Measurements from ENCODE around the gene WNT2B.

The WNT2B gene

DNA sequence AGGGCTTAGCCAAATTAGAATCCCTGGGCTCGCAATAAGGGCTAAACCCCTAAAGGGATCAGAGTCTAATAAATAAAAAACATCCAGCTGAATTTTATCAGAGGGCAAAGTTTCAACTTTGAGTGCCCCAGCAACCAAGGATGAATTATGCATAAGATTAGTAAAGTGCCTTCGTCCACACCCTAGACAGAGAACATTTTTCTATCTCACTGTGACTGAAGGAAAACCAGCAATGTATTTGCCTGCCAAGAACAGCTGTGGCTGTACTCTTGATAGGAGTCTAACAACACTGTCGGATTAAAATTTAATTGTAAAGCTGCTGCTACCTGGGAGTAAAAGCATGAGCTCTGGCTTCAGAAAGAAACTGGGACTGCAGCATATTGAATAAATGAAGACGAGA is 23.3 kb downstream of the WNT2B start:
- Histone ChIP-seq H3K4me3 (ENCODE audit: low read depth, low read length) (no peak overlapping the region), H3K4me1 (ENCODE audit: control insufficient read depth, insufficient read depth, low read length) (no peaks in the 10 kb centered on the region), H3K9me3 (ENCODE audit: control insufficient read depth, insufficient read depth, low read depth, low read length) (no peaks in the 10 kb centered on the region), H3K36me3 (ENCODE audit: control insufficient read depth in 2 of 2, insufficient read depth in 1 of 2, low read length in 2 of 2) (peaks cover 4 to 7% of the 10 kb centered on the region in 2 experiments; a peak in 2 of 3 replicates), H3K27ac (ENCODE audit: extremely low read depth, low read depth, low read length) (no peak overlapping the region)
- ChIA-PET CTCF (interaction anchor here (0.6 to 0.8 kb wide), 2 partner anchors 19 to 267 kb away, joined by 3 read pairs; no protein-coding TSS in a partner anchor), POLR2A (no interaction called here)
- TF ChIP-seq SP7 (tag by site-specific recombination; IDR thresholded peaks at IDR 0.05), result no peak
- TF ChIP-seq ZNF677 (tag by site-specific recombination; IDR thresholded peaks at IDR 0.05), result peak; percentile 92

DNA sequence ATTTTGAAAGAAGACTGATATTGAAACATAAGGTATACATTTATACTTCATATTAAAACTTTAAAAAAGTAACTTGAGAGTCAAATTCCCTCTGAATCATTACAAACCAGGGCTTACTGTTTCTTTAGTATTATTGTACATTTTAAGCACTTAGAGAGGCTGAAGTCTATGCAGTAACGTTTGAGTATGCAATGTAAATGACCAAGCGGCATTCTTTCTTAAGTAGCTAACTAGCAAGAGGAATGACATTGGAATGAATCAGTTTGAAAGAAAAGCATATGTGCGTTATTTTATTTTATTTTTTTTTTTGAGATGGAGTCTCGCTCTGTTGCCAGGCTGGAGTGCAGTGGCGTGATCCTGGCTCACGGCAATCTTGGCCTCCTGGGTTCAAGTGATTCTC is 24.3 kb downstream of the WNT2B start:
- TF ChIP-seq KLF8 (tag by site-specific recombination; IDR thresholded peaks at IDR 0.05), result no peak
- no peak for TF ChIP-seq ZNF16 (tag by site-specific recombination; IDR thresholded peaks at IDR 0.05; ENCODE audit: low read depth)
- no peak for TF ChIP-seq ZNF473 (tag by site-specific recombination; IDR thresholded peaks at IDR 0.05)
- Histone ChIP-seq H3K4me3 (ENCODE audit: low read depth, low read length) (no peak overlapping the region), H3K36me3 (ENCODE audit: control insufficient read depth in 2 of 2, insufficient read depth in 1 of 2, low read length in 2 of 2) (peaks cover 0 to 4% of the 10 kb centered on the region in 2 experiments; a peak in 1 of 3 replicates), H3K4me1 (ENCODE audit: control insufficient read depth, insufficient read depth, low read length) (no peaks in the 10 kb centered on the region), H3K9me3 (ENCODE audit: control insufficient read depth, insufficient read depth, low read depth, low read length) (no peaks in the 10 kb centered on the region), H3K27ac (ENCODE audit: extremely low read depth, low read depth, low read length) (no peak overlapping the region)
- ChIA-PET POLR2A (no interaction called here), CTCF (interaction anchor here (1.4 kb wide), 1 partner anchor 31 kb away, joined by 4 read pairs; no protein-coding TSS in a partner anchor)

DNA sequence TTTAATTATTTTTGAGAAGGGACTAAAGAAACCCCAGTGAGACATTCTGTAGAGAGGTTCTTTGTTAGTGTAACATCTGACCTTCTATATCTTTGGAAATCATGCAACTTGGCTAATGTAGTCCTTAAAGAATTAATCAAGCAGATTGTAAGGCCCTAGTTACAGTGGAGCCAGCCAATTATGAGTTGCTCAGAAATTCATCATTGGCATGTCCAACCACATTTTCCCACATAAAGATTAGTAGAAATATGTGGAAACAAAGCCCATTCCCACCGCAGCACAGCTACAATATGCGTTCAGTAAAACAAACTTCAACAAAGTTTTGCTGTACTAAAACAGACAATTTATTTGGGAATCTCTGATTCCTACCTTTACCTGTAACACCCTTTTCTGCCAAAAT is 27.8 kb downstream of the WNT2B start:
- ChIA-PET CTCF (no interaction called here), POLR2A (no interaction called here)
- H3K4me1 ChIP-seq (ENCODE audit: control insufficient read depth, insufficient read depth, low read length), result no peaks in the 10 kb centered on the region
- H3K9me3 ChIP-seq (ENCODE audit: control insufficient read depth, insufficient read depth, low read depth, low read length), result no peaks in the 10 kb centered on the region
- no peak overlapping the region for H3K4me3 ChIP-seq (ENCODE audit: low read depth, low read length)
- peaks cover 10 to 21% of the 10 kb centered on the region in 2 experiments; a peak in 2 of 3 replicates for H3K36me3 ChIP-seq (ENCODE audit: control insufficient read depth in 2 of 2, insufficient read depth in 1 of 2, low read length in 2 of 2)
- TF ChIP-seq ZFP37 (tag by site-specific recombination; IDR thresholded peaks at IDR 0.05) (no peak), ZNF366 (tag by site-specific recombination; conservative IDR thresholded peaks at IDR 0.05) (no peak), ZNF132 (tag by site-specific recombination; IDR thresholded peaks at IDR 0.05; ENCODE audit: borderline replicate concordance) (no peak), SP2 (tag by site-specific recombination; IDR thresholded peaks at IDR 0.05) (no peak), ZNF610 (tag by site-specific recombination; IDR thresholded peaks at IDR 0.05; ENCODE audit: borderline replicate concordance) (no peak), ZNF561 (tag by site-specific recombination; IDR thresholded peaks at IDR 0.05; ENCODE audit: borderline replicate concordance) (no peak), ZNF112 (tag by site-specific recombination; IDR thresholded peaks at IDR 0.05) (no peak), ZNF707 (tag by site-specific recombination; IDR thresholded peaks at IDR 0.05) (no peak), KLF16 (tag by site-specific recombination; IDR thresholded peaks at IDR 0.05) (no peak), SCRT1 (tag by site-specific recombination; IDR thresholded peaks at IDR 0.05; ENCODE audit: borderline replicate concordance) (no peak), ZBTB17 (tag by site-specific recombination; IDR thresholded peaks at IDR 0.05) (no peak), ZBTB21 (tag by site-specific recombination; IDR thresholded peaks at IDR 0.05) (no peak), ZNF629 (tag by site-specific recombination; IDR thresholded peaks at IDR 0.05) (no peak), HOXC10 (CRISPR knock-in tag; IDR thresholded peaks at IDR 0.05) (no peak)
- TF ChIP-seq, protein P1, sequence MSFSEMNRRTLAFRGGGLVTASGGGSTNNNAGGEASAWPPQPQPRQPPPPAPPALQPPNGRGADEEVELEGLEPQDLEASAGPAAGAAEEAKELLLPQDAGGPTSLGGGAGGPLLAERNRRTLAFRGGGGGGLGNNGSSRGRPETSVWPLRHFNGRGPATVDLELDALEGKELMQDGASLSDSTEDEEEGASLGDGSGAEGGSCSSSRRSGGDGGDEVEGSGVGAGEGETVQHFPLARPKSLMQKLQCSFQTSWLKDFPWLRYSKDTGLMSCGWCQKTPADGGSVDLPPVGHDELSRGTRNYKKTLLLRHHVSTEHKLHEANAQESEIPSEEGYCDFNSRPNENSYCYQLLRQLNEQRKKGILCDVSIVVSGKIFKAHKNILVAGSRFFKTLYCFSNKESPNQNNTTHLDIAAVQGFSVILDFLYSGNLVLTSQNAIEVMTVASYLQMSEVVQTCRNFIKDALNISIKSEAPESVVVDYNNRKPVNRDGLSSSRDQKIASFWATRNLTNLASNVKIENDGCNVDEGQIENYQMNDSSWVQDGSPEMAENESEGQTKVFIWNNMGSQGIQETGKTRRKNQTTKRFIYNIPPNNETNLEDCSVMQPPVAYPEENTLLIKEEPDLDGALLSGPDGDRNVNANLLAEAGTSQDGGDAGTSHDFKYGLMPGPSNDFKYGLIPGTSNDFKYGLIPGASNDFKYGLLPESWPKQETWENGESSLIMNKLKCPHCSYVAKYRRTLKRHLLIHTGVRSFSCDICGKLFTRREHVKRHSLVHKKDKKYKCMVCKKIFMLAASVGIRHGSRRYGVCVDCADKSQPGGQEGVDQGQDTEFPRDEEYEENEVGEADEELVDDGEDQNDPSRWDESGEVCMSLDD (tag by site-specific recombination; IDR thresholded peaks at IDR 0.05), result no peak
- TF ChIP-seq, protein P2, sequence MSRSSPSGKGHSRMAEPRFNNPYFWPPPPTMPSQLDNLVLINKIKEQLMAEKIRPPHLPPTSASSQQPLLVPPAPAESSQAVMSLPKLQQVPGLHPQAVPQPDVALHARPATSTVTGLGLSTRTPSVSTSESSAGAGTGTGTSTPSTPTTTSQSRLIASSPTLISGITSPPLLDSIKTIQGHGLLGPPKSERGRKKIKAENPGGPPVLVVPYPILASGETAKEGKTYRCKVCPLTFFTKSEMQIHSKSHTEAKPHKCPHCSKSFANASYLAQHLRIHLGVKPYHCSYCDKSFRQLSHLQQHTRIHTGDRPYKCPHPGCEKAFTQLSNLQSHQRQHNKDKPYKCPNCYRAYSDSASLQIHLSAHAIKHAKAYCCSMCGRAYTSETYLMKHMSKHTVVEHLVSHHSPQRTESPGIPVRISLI (tag by site-specific recombination; IDR thresholded peaks at IDR 0.05), result no peak
- TF ChIP-seq, protein P3, sequence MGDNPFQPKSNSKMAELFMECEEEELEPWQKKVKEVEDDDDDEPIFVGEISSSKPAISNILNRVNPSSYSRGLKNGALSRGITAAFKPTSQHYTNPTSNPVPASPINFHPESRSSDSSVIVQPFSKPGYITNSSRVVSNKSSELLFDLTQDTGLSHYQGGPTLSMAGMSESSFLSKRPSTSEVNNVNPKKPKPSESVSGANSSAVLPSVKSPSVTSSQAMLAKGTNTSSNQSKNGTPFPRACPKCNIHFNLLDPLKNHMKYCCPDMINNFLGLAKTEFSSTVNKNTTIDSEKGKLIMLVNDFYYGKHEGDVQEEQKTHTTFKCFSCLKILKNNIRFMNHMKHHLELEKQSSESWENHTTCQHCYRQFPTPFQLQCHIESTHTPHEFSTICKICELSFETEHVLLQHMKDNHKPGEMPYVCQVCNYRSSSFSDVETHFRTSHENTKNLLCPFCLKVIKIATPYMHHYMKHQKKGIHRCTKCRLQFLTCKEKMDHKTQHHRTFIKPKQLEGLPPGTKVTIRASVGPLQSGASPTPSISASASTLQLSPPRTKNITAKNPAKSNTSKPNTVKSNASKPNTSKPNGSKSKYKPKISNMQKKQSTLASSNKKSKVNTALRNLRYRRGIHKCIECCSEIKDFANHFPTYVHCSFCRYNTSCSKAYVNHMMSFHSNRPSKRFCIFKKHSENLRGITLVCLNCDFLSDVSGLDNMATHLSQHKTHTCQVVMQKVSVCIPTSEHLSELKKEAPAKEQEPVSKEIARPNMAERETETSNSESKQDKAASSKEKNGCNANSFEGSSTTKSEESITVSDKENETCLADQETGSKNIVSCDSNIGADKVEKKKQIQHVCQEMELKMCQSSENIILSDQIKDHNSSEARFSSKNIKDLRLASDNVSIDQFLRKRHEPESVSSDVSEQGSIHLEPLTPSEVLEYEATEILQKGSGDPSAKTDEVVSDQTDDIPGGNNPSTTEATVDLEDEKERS (tag by site-specific recombination; IDR thresholded peaks at IDR 0.05), result no peak
- TF ChIP-seq, protein P4, sequence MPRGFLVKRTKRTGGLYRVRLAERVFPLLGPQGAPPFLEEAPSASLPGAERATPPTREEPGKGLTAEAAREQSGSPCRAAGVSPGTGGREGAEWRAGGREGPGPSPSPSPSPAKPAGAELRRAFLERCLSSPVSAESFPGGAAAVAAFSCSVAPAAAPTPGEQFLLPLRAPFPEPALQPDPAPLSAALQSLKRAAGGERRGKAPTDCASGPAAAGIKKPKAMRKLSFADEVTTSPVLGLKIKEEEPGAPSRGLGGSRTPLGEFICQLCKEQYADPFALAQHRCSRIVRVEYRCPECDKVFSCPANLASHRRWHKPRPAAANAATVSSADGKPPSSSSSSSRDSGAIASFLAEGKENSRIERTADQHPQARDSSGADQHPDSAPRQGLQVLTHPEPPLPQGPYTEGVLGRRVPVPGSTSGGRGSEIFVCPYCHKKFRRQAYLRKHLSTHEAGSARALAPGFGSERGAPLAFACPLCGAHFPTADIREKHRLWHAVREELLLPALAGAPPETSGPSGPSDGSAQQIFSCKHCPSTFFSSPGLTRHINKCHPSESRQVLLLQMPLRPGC (tag by site-specific recombination; IDR thresholded peaks at IDR 0.05), result no peak
- no peak overlapping the region for H3K27ac ChIP-seq (ENCODE audit: extremely low read depth, low read depth, low read length)
